Skin of body (tissue), 2 donors: ENCODE measurements around the gene PRDM11. TPM values are rescaled to one million over a fixed set of nuclear protein-coding genes. Genes with fewer than 3 reads are reported as not detected.
A peak's percentile ranks its signal among the peaks of the same experiment; 100 is the strongest.

Source experiments
- DNase-seq: peaks from one replicate; lab custom pipeline; 2025; lab: John Stamatoyannopoulos, UW
- total RNA-seq: library from RNA; depleted of rRNA; stranded (reverse); fragments of >200 nt; gene quantifications from one replicate; pipeline ENCODE4 v1.2.3, GENCODE V29; 2014

The PRDM11 gene
- total RNA-seq, 1 donor from 2014 or later, result 11.0 TPM

- peak; percentile 49 for DNase-seq
These were observed 62.8 kb downstream of the PRDM11 start for GRCh38 chr11:45209000-45209879.

DNA sequence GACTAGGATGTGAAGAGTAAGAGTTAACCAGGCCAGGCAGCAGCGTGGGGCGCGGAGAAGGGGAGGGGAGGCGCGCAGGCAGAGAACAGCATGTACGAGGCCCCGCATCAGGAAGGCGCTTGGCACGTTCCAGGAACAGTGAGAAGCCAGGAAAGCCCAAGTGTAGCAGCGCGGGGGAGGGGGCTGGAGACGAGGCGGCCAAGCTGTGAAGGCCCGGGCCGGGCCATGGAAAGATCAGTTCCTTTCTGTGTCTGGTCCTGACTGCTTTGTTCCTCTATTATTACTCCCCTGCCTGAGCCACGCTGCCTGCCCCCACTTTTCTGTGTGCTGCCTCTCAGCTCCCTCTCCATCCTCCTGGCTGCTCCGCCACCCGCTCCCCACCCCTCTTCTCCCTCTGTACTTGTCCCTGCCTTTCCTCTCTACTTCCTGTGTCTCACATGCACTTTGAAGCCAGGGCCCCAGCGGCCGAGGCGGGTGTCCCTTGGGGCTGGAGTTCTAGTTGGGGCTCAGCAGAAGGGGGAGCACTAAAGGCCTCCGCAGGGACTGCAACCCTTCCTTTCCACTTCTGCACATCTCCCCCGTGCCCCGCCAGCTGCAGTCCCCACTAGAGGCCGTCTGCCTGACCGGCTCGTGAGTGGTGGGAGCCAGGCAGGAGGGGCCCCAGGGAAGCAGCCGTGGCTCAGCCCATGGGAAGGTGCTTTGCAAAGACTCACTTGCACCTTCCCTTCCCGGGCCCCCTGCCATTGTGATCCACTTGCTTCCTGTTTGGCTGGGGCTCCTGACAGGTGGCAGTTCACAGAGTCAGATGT is 63.7 kb downstream of the PRDM11 start:
- peak; percentile 93 for DNase-seq

- no peak for DNase-seq
These were observed 64.4 kb downstream of the PRDM11 start for GRCh38 chr11:45210846-45211245.

- no peak for DNase-seq
These were observed 65.3 kb downstream of the PRDM11 start for GRCh38 chr11:45211732-45212131.

- DNase-seq, result no peak
These were observed 66.3 kb downstream of the PRDM11 start for GRCh38 chr11:45212566-45213315.

- DNase-seq, result no peak
These were observed 66.9 kb downstream of the PRDM11 start for GRCh38 chr11:45213316-45213665.

GRCh38 chr11:45213717-45214116 is 67.3 kb downstream of the PRDM11 start:
- DNase-seq, result no peak

- DNase-seq, result no peak
These were observed 68.8 kb downstream of the PRDM11 start for GRCh38 chr11:45215098-45215865.

DNA sequence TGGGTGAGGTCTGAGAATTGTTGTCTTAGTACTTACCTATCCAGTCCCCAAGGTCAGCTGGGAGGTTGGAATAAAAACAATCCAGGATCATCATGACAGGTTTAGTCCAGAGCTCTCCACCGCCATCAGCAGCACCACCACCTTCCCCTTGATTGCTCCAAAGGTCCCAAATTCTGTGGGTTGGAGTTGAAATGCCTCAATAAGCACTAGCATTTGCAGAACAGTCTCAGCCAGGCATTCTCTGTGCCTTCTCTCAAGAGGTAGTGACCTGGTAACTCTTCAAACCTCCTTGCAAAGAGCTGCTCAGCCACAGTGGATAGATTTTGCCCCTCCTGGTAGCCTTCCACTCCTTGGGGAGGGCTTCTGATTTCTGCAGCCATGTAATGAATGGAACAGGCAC is 69.6 kb downstream of the PRDM11 start:
- no peak for DNase-seq

DNA sequence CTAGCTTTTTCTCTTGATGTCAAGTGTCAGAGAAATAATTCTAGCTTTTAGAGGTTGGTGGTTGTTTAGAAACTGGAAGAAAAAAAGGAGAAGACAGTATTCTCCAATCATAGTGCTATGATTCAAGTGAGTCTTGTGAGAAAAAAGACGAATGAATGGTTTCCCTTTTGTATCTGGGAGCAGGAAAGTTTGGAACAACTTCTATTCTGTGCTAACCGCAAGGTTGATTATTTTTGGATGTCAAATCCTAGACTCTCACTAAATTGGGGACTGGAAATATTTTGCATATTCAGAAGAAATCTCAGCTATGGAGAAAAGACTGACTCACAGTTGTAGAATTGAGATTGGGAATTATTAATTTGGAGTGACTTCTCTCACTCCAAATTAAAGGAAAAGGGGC is 70.5 kb downstream of the PRDM11 start:
- no peak for DNase-seq

GRCh38 chr11:45217991-45218390 is 71.6 kb downstream of the PRDM11 start:
- DNase-seq, result no peak

GRCh38 chr11:45218705-45219104 is 72.3 kb downstream of the PRDM11 start:
- no peak for DNase-seq

GRCh38 chr11:45219411-45219810 is 73.0 kb downstream of the PRDM11 start:
- DNase-seq, result no peak

DNA sequence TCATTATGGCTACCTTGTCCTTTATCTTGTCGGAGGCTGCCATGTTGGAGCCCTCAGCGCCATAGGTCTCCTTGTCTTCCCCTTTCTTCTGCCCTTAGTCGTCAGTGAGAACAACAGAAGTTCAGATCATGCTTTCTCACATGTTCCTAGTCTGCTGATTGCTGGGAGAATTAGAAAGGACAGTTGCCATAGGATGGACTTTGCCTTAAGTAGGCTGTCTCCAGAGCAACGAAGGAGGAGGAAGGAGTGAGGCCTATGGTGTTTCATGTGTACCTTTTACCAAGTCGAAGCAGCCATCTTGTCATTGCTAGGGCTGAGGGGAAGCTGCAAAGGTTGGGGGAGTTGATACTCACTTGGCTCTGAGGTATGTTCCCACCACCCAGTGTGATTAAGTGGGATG is 77.1 kb downstream of the PRDM11 start:
- no peak for DNase-seq

- DNase-seq, result no peak
These were observed 78.3 kb downstream of the PRDM11 start for GRCh38 chr11:45224766-45225165.

GRCh38 chr11:45225277-45225676 is 78.8 kb downstream of the PRDM11 start:
- DNase-seq, result no peak

DNA sequence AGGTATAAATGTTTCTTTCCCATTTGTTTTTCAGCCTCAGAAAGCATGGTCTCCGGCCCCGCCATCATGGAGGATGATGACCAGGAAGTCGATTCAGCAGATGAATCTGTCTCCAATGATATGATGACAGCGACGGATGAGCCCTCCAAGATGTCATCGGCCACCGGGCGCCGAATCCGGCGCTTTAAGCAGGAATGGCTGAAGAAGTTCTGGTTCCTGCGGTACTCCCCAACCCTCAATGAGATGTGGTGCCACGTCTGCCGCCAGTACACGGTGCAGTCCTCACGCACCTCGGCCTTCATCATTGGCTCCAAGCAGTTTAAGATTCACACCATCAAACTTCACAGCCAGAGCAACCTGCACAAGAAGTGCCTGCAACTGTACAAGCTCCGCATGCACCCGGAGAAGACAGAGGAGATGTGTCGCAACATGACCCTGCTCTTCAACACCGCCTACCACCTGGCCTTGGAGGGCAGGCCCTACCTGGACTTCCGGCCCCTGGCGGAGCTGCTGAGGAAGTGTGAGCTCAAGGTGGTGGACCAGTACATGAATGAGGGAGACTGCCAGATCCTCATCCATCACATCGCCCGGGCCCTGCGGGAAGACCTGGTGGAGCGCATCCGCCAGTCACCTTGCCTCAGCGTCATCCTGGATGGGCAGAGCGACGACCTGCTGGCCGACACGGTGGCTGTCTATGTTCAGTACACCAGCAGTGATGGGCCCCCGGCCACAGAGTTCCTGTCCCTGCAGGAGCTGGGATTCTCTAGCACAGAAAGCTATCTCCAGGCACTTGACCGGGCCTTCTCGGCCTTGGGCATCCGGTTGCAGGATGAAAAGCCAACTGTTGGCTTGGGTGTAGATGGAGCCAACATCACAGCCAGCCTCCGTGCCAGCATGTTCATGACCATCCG is 79.8 kb downstream of the PRDM11 start:
- no peak for DNase-seq

DNA sequence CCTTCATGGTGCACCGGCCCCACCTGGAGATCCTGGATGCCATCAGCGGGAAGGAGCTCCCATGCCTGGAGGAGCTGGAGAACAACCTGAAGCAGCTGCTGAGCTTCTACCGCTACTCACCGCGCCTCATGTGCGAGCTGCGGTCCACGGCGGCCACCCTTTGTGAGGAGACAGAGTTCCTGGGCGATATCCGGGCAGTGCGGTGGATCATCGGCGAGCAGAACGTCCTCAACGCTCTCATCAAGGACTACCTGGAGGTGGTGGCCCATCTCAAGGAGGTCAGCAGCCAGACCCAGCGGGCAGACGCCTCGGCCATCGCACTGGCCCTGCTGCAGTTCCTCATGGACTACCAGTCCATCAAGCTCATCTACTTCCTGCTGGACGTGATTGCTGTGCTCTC is 80.5 kb downstream of the PRDM11 start:
- no peak for DNase-seq

DNA sequence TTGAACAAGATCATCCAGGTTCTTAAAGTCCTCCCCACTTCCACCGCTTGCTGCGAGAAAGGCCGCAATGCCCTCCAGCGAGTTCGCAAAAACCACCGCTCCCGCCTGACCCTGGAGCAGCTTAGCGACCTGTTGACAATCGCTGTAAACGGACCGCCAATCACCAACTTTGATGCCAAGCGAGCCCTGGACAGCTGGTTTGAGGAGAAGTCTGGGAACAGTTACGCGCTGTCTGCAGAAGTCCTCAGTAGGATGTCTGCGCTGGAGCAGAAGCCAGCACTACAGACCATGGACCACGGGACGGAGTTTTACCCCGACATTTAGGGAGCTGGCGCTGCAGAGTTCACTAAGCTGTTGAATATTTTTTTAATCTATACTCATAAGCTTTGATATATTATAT is 81.4 kb downstream of the PRDM11 start:
- no peak for DNase-seq

- no peak for DNase-seq
These were observed 83.1 kb downstream of the PRDM11 start for GRCh38 chr11:45229401-45230020.
